NB4 (cell line): ENCODE results near the gene RNF111.

ENCODE experiments used
- CTCF ChIP-seq: IDR thresholded peaks from one replicate; pipeline ENCODE4 v1.5.1; 2012; ENCODE audit warnings: low read depth, low read length
- POLR2A ChIP-seq: IDR thresholded peaks from 2 replicates; pipeline ENCODE4 v1.6.1; 2011; ENCODE audit warnings: mild to moderate bottlenecking; ENCODE audit not compliant: insufficient read length; ENCODE audit errors: extremely low read depth
- TF ChIP-seq, protein P1 (sequence below): IDR thresholded peaks from 2 replicates; pipeline ENCODE4 v1.6.1; 2011; ENCODE audit warnings: low read depth, low read length

DNA sequence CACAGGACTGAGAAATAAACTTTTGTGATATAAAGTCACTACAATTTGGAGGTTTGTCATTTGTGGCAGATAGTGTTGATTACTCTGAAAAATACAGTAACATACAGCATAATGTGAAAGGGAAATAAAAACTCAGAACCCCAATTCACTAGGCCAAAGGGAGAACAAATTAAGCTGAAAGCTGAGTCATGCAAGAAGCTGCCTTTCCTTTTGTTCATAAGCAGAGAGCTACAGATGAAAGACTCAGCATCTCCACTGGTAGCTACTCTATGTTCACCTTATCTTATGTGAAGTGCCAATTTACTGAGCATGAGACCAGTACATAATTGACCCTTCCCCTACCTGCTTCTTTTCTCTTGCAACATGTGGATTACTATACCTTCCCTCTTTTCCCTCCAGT lies 34.7 kb upstream of the RNF111 start:
- no peak for TF ChIP-seq CTCF
- no peak for TF ChIP-seq POLR2A
- TF ChIP-seq, protein P1, sequence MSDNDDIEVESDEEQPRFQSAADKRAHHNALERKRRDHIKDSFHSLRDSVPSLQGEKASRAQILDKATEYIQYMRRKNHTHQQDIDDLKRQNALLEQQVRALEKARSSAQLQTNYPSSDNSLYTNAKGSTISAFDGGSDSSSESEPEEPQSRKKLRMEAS = no peak
